Measurements from ENCODE around the gene HOXC6.

The HOXC6 gene

GRCh38 chr12:54029529-54030441 lies 1.5 kb downstream of the HOXC6 start:
- no peak for DNase-seq (ENCODE audit: low read depth in 2 of 2)

DNA sequence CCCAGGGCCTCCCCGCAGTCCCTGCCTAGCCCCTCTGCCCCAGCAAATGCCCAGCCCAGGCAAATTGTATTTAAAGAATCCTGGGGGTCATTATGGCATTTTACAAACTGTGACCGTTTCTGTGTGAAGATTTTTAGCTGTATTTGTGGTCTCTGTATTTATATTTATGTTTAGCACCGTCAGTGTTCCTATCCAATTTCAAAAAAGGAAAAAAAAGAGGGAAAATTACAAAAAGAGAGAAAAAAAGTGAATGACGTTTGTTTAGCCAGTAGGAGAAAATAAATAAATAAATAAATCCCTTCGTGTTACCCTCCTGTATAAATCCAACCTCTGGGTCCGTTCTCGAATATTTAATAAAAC lies 2.2 kb downstream of the HOXC6 start:
- DNase-seq (ENCODE audit: low read depth in 2 of 2), result no peak

GRCh38 chr12:54030889-54031471 lies 2.7 kb downstream of the HOXC6 start:
- DNase-seq (ENCODE audit: low read depth in 2 of 2), result no peak

GRCh38 chr12:54031480-54031879 lies 3.2 kb downstream of the HOXC6 start:
- no peak for DNase-seq (ENCODE audit: low read depth in 2 of 2)

DNA sequence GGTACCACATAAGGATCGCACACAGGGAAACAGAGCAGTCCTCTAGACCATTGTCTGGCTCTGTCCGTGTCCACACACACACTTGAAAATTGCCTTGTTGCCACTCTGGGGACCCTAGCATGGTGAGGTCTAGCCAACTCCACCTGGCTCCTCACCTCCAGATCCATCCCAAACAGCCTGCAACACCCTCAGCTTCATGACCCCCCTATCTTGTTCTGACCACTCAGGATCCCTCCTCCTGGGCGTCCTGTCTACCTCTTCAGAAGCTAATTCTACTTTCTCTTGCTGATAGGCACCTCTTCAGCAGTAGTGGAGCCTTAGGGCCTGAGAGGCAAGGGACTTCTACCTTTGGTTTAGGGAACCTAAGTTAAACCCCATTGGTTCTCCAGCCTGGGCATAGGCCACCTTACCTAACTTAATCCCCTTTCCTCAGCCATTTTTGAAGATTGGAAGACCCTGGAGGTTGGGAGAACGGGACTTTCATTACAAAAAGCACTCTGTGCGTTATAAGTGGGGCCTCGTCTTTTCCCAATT lies 3.9 kb downstream of the HOXC6 start:
- no peak for DNase-seq (ENCODE audit: low read depth in 2 of 2)

- peak; percentile 41 to 45 for DNase-seq (ENCODE audit: low read depth in 2 of 2)
Measured at GRCh38 chr12:54032627-54033100, 4.4 kb downstream of the HOXC6 start, which contains the start of gene HOXC5. Gene HOXC5, plus strand, starts transcription at chr12:54033050. Its CDS starts 73 bp downstream, at chr12:54033123.

DNA sequence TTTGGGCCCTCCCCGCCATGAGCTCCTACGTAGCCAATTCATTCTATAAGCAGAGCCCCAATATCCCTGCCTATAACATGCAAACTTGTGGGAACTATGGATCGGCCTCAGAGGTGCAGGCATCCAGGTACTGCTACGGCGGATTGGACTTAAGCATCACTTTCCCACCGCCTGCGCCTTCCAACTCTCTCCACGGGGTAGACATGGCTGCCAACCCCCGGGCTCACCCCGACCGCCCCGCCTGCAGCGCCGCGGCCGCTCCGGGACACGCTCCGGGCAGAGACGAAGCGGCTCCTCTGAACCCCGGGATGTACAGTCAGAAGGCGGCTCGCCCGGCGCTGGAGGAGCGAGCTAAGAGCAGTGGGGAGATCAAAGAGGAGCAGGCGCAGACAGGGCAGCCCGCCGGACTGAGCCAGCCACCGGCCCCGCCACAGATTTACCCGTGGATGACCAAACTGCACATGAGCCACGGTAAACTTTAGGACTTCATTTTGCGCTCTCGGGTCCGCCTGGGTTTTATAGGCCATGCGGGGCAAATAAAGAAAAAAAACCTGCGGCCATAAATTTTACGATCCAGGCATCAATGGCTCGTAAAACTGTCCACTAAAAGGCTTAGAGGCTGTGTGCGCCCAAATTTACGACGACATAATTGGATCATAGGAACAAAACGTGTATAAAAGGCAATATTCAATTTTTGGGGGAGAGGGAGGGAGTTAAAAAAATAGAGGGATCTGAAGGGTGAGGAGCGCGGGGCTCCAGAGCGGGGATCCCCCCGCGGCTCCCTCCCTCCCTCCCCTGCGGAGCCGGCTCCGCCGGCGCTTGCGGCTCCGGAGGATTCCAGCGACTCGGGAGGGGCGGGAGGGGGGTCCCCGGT lies 5.1 kb downstream of the HOXC6 start:
- DNase-seq (ENCODE audit: low read depth in 2 of 2), result no peak

GRCh38 chr12:54033980-54034784 lies 5.9 kb downstream of the HOXC6 start:
- DNase-seq (ENCODE audit: low read depth in 2 of 2), result no peak

DNA sequence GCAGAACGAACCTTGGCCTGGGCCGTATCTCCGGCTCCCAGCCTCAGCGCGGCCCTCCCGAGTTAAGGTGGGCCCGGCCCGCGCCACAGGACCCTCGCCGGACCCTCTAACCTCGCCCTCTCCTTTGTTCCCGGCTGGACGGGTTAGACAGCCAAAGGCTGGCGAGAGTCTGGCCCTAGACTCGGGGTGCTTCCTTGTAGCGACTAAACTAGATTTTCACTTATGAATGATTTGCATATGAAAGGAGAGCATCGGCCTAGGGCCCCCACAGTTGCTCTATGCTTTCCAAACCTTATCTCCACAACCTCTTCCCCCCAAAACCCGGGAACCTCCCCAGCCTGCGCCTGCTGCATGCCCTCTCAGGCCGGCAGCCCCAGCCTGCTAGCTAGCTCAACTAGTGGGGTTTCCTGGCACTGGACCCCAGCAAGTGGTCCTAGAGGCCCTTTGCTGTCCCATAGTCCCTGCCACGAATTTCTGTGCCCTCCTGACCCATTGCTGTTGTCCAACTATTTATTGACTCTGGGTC lies 6.6 kb downstream of the HOXC6 start:
- DNase-seq (ENCODE audit: low read depth in 2 of 2), result no peak

GRCh38 chr12:54035568-54036264 lies 7.5 kb downstream of the HOXC6 start:
- no peak for DNase-seq (ENCODE audit: low read depth in 2 of 2)

GRCh38 chr12:54036620-54037359 lies 8.6 kb downstream of the HOXC6 start:
- DNase-seq (ENCODE audit: low read depth in 2 of 2), result no peak

- no peak for DNase-seq (ENCODE audit: low read depth in 2 of 2)
Measured at GRCh38 chr12:54037360-54038283, 9.4 kb downstream of the HOXC6 start.

DNA sequence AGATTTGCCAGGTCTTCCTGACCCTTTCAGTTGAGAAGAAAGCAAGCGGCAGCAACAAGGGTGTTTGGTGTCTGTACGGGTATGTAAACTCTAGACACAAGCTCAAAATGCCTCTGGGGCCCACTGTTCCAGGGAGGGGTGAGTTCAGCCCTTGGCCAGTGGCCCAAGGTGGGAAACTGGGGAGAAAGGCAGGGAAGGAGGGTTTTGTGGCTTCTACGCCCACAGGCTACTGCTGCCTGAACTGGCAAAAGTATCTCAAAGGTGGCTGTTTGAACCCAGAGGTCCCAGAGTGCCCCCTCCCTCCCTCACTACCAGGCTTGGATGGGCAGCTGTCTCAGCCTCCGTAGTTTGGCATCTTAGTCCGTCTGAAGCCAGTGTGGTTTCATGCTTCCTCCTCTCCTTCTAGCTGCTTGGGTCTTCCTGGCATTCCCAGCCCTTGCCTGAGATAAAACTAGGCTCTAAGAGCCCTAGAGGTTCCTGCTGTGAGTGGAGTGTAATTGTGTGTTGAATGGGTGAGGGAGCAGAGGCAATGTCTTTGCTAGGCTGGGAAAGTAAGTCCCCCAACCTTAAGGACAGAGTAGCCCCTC lies 10.1 kb downstream of the HOXC6 start:
- DNase-seq (ENCODE audit: low read depth in 2 of 2), result no peak

DNA sequence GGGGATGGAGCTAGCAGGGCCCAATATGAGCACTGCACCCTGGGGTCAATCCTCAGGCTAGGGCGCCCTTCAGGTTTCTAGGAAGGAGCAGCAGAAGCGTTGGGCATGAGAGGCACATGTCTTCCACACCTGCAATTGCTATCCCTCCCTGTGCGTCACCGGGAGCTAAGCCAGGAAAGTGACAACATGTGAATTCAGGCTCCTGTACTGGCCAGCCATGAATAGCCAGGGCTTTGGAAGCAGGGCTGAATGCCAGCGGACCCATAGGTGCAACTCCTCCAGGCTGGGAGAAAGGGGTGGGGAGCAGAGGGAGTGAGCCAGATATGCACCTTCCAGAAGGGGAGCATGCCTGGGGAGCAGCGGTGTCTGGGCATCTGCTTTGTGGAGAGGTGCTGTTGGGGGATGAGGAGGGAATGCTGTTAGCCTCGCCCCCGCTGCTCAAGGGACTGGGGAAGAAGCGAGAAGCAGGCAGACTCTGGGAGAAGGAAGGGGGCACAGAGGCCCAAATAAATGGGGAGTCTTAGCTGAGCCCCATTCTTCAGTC lies 10.7 kb downstream of the HOXC6 start:
- no peak for DNase-seq (ENCODE audit: low read depth in 2 of 2)

GRCh38 chr12:54039417-54040147 lies 11.3 kb downstream of the HOXC6 start:
- DNase-seq (ENCODE audit: low read depth in 2 of 2), result no peak

DNA sequence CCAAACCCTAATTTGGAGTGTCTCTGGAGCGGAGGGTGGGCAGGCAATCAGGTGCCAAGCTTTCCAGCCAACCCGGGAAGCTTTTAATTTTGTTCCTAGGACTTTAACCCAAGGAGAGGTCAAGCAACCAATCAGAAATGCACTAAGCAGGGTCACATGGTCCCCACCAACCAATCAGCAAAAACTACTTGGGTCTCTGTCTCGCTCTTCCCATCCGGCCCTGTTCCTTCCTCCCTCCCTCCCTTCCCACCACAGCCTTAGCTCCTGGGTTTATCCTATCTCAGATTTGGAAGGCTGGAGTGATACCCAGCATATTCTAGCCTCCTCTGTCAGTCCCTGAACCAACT lies 11.9 kb downstream of the HOXC6 start:
- no peak for DNase-seq (ENCODE audit: low read depth in 2 of 2)

DNA sequence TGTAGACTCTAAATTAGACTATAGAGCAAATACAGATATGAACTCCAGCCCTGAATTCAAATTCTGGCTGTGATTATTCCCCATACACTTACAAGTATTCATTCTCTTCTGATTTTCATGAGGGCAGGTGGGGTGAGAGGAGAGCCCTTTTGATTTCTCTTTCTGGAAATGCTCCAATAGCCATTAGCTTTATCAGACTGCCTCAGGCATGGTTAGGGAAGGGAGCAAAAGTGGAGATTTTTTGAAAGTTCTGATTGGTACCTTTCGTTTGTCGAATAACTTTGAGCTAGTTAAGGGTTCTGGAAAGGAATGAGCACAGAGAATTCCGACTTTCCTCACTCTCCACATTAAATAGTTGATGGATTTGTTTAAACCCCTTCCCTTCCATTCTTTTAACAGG lies 12.4 kb downstream of the HOXC6 start:
- no peak for DNase-seq (ENCODE audit: low read depth in 2 of 2)
